Activated CD4-positive, alpha-beta T cell treated with anti-CD3 and anti-CD28 coated beads for 1 hour (primary cell): ENCODE results near the gene RUNDC1.
"Not testable (repeated sequence)": the region's sequence is repeated elsewhere in the genome, so short reads cannot be mapped to it uniquely, and the experiment has no call there.

ENCODE experiments used
- DNase-seq: peaks from one replicate; pipeline ENCODE4 v3.0.0-alpha.2; 2020

Gene RUNDC1

DNA sequence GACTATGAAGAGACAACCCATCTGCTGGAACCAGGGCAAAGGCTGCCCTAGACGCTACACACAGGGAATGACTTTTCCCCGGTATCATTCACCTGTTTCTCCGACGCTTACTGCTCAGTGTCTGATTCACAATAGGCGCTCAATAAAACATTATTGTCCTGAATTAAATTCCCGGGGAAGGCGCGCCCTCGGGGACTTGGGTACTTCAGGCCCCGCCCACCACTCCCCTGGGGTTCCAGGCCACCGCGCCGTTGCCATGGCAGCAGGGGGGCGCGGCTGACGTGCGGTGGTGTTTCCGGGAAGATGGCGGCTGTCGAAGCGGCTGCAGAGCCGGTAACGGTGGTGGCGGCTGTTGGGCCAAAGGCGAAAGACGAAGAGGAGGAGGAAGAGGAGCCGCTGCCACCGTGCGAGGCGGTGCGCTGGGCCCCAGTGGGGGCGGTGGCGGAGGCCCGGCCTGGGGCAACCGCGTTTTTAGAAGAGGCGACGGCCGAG, at the start of gene RUNDC1:
TSS of gene RUNDC1 (plus strand) at position 292 of the 492 bp plus-strand sequence. CDS start at position 304, 12 bp downstream.
- DNase-seq, result peak; percentile 88

- DNase-seq, result no peak
Observed at GRCh38 chr17:42937712-42938596, 42.4 kb upstream of the RUNDC1 start.

DNA sequence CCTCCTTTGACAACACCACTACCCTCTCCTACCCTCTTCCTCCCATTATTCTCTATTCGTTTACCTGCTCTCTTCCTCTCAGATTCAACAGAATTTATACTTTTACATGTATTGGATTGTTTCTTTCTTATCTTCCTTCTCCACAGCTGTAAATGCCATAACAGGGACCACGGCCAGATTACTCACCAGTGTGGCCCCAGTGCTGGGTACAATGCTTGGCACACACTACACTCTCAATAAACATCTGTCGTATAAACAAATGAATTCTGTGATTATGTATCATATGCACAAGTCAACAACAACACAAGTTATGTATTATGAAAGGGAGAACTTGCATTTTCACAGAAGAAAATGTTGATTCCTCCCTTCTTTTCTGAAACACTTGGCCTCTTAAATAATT, 36.2 kb upstream of the RUNDC1 start:
- DNase-seq, result no peak

DNA sequence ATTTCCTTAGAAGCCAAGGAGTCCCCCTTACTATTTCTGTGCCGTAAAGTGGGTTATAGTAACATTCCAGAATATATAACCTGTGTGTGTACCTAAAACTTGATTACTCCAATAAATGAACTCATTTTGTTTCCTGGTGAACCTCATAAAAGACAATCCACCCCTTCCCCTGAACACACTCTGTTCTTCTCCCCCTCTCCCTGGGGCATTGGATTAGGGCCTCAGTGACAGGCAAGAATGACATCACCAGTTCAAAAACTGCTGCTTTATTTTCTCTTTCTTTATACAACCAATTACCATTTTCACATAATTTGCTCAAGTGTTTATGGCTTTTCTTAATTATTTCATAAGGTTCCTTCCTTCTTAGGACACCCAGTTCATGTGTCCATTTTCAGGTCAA, 33.6 kb upstream of the RUNDC1 start:
- no peak for DNase-seq

GRCh38 chr17:42950044-42950783, 30.2 kb upstream of the RUNDC1 start:
- no peak for DNase-seq

- no peak for DNase-seq
Observed at GRCh38 chr17:42953669-42954068, 26.7 kb upstream of the RUNDC1 start.

DNA sequence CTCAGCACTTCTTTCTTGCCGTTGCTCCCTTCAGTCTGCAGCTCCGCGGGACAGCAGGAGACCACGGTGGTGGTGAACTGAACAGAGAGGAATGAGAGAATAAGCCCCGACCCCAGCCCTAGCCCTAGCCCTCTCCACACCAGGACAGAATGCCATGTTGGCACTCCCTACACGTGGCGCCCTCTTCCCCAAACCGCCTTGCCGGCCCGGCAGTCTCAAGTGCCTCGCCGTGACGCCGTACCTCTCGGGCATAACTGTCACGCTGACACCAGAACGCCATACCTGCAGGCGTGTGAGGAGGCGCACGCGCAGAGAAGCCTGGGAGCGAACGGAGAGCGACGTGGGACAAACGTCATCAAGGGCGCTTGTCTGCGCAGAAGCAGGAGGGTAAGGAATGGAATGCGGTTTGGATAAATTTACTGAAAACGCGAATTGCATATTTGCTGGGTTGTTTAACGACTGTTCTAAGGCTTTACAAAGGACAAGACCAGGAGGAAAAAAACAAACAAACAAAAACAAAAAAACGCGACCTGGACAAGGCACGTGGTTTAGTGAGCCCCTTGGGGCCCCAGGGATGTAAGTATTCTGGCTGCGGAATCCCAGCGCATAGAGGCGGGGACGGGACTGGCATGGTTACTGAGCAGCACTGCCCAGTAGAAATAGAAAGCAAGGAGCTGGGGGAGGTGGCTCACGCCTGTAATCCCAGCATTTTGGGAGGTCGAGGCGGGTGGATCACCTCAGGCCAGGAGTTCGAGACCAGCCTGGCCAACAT, 16.0 kb upstream of the RUNDC1 start, which contains the start of gene AARSD1:
TSS of gene AARSD1 (minus strand) at position 294 of the 772 bp plus-strand sequence. CDS start at position 280, 14 bp downstream.
- peak; percentile 83 for DNase-seq

DNA sequence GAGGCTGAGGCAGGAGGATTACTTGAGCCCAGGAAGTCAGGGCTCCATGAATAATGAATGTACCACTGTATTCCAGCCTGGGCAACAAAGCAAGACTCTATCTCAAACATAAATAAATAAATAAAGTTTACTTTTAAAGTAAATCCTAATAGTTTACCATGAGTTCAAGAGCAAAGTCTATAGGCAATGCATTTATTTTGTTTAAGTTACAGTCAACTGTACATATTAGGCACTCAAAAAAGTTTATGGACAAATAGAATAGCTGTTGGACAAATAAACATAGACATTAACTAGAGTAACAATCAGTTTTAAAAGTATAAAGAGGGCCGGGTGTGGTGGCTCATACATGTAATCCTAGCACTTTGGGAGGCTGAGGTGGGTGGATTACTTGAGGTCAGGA, 12.4 kb upstream of the RUNDC1 start:
- no peak for DNase-seq

DNA sequence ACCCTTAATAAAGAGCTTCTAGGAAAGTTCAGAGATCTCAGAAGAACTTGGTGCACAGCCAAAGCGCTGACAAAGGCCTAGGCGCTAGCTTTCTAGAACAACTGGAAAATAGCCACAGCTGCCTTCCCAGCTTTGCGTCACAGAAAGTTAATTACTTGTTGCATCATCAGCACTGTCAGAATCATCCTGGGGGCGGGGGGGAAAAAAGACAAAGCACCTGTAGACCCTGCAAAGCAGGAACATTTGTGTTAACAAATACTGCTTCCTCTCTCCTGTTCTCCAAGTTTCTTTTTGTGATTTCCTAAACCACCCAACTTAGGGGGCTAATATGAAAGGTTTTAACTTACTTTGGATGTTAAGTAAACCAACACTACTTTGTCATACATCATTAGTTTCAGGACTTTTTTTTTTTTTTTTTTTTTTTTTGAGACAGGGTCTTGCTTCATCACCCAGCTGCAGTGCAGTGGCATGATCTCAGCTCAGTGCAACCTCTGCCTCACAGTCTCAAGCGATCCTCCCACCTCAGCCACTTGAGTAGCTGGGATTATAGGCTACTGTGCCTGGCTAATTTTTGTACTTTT, 11.3 kb upstream of the RUNDC1 start:
- no peak for DNase-seq

GRCh38 chr17:42971589-42971988, 8.8 kb upstream of the RUNDC1 start:
- DNase-seq, result no peak

- DNase-seq, result not testable (repeated sequence)
Observed at GRCh38 chr17:42973323-42973722, 7.0 kb upstream of the RUNDC1 start.

DNA sequence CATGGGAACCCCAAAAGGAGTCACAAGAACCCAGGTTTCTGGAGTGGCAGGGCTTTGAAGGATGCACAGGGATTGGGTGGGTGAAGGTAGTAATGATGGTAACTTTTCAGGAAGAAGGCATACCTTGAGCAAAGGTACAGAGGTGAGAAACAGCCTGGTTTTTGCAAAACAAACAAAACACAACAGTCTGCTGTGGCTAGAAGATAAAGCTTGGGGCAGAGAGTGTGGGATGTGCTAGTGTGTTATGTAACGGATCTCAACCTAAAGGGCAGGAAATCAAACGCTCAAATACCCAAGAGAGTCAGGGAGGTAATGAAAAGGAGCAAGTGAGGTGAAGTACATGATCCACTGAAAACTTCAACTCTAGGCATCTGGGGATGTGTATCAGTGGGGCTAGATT, 5.1 kb upstream of the RUNDC1 start:
- no peak for DNase-seq

- not testable (repeated sequence) for DNase-seq
Observed at GRCh38 chr17:42975701-42976100, 4.7 kb upstream of the RUNDC1 start.

DNA sequence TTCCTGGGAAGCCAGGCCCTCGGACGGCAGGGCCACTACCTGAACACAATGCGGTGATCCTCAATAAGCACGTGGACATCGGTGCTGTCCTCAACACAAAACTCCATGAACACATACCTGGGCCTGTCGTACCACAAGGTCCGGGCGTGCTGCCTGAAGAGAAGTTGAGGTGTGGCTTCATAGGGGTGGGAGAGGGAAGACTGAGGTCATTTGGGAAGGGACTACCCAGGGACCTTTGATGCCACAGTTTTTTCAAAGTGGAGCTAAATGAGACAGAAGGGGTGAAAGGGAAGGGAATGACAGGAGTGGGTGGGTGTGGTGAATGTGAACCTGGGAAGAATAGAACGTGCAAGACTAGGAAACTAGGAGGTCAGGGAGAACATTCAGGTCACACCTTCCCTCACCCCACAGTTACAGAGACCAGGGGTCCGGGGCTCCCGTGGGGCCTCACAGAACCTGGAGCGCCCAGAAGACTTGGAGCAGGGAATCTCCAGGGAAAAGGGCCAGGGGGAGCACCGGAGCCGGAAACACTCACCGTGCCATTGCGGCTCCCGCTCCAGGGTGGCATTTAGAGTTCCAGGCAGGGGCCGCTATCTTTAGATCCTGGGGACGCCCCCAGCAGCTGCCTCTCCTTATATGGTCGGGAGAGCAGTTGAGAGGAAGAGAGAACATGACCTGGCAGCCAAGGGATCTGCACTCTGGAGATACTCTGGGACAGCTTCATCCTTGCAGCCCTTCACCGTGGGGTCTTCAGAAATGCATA, 673 bp upstream of the RUNDC1 start, which contains the start of gene PTGES3L:
TSS of gene PTGES3L (minus strand) at position 570 of the 763 bp plus-strand sequence. CDS start at position 543, 27 bp downstream.
- no peak for DNase-seq

DNA sequence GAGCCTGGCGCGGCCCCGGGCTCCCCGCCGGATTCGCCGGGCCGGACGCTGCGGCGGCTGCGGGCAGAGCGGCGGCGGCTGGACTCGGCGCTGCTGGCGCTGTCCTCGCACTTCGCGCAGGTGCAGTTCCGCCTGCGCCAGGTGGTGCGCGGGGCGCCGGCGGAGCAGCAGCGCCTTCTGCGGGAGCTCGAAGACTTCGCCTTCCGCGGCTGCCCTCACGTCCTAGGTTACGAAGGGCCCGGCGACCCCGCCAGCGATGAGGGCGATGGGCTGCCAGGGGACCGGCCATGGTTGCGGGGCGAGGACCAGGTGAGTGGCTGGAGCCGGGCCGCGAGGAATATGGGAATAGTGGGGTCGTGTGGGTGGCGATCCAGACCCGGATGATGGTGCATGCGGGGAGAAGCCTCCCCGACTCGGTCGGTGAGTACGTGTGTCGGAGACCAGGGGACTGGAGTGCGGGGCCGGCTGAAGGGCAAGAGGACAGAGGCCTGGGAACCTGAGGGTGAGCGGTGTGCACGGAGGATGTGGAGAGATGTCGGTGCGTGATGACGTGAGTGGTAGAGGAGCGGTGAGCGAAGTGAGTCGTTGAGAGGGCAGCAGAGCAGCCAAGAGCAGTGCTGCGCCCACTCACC, 517 bp downstream of the RUNDC1 start:
- DNase-seq, result peak; percentile 36

- no peak for DNase-seq
Observed at GRCh38 chr17:42982266-42982665, 1.9 kb downstream of the RUNDC1 start.

DNA sequence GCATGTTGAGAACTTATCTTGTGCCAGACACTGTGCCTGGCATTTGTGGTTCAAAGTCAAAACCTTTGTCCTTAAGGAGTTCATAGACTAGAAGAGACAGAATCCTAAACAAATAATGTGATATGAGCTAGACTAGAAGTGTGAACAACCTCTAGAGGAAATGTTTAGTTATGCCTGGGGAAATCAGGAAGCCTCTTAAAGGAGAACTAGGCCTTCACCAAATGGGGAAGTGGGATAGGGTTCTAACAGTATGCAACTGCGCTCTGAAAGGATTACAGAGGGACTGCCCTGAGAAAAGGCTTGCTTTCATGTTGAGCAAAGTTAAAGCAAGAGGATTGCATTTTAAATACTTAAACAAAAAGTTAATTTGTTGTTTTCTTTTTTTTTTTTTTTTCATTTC, 4.9 kb downstream of the RUNDC1 start:
- DNase-seq, result no peak

GRCh38 chr17:42989141-42989540, 8.8 kb downstream of the RUNDC1 start:
- DNase-seq, result no peak

DNA sequence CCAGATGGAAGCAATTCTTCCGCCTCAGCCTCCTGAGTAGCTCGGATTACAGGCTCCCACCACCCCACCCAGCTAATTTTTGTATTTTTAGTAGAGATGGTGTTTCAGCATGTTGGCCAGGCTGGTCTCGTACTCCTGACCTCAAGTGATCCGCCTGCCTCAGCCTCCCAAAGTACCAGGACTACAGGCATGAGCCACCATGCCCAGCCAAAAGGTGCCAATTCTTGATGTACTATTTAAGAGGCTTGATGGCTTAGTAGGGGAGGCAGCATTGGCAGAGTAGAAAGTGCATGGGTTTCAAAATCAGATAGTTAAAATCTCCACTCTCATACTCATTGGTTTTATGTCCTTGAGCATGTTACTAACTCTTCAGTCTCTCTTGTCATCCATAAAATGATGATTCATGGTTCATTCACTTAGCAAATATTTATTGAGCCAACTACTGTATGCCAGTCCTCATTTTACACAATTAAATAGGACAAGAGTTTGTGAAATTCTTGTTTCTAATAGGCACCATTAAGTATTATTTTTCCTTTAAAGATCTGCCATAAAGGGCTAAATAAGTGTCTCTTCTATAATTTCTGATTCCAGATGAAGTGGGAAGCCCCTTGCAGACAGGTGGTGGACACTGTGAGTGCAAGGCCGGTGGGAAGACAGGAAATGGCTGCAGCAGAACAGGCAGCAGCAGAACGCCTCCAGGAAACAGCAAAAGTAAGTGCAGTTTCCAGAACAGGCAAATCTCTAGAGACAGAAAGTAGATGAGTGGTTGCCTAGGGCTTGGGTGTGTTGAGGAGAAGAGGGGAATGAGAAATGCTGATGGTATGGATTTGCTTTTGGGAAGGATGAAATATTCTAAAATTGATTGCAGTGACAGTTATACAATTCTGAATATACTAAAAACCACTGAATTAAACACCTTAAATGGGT, 9.6 kb downstream of the RUNDC1 start:
- no peak for DNase-seq

DNA sequence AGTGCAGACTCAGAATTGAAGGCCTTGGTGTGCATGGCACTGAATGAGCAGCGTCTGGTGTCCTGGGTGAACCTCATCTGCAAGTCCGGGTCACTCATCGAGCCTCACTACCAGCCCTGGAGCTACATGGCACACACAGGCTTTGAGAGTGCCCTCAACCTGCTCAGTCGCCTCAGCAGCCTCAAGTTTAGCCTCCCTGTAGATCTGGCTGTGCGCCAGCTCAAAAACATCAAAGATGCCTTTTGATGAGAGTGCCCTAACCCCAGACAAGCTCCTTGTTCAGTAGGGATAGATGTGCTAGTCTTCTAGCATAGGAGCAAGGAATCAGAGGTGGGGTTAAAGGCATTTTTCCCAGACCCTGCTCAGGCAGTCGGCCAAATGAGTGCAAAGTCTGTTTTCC, 11.1 kb downstream of the RUNDC1 start:
- no peak for DNase-seq
